HepG2 (cell line): ENCODE results near the gene PET100. TPM values are rescaled to one million over a fixed set of nuclear protein-coding genes. Genes with fewer than 3 reads are reported as not detected.

Experiments
- CSRNP1 ChIP-seq: sonication (generic); formaldehyde crosslinking; IDR thresholded peaks from 2 replicates; pipeline ENCODE4 v1.8.1; 2023; ENCODE audit warnings: mild to moderate bottlenecking, missing genetic modification reagents
- DBP ChIP-seq: sonication (generic); formaldehyde crosslinking; IDR thresholded peaks from 2 replicates; pipeline ENCODE4 v1.4.0; 2020; ENCODE audit warnings: missing genetic modification reagents; ENCODE audit errors: not compliant biosample characterization
- FOXO4 ChIP-seq: sonication (generic); formaldehyde crosslinking; conservative IDR thresholded peaks from 2 replicates; pipeline ENCODE4 v1.8.1; 2023; ENCODE audit warnings: missing genetic modification reagents
- GZF1 ChIP-seq: sonication (generic); formaldehyde crosslinking; IDR thresholded peaks from 2 replicates; pipeline ENCODE4 v1.5.1; 2020; ENCODE audit warnings: mild to moderate bottlenecking, missing genetic modification reagents
- KDM3A ChIP-seq: IDR thresholded peaks from 2 replicates; pipeline ENCODE4 v1.6.1; 2018; ENCODE audit warnings: low read depth, missing compliant biosample characterization
- MYC ChIP-seq: sonication (generic); formaldehyde crosslinking; IDR thresholded peaks from 2 replicates; pipeline ENCODE4 v1.9.0; 2021; ENCODE audit warnings: missing genetic modification reagents, borderline replicate concordance
- PHF5A ChIP-seq: IDR thresholded peaks from one replicate; pipeline ENCODE4 v1.6.1; 2018; ENCODE audit warnings: low read depth, missing genetic modification reagents; ENCODE audit not compliant: unreplicated experiment
- SP1 ChIP-seq, 2 experiments: fragments of 450-650 bp in 1 of 2; sonication (generic) in 1 of 2; formaldehyde crosslinking in 1 of 2; IDR thresholded peaks; 2 replicates each; pipeline versions ENCODE4 v1.4.0 to v1.6.1; 2016 to 2020; ENCODE audit warnings: missing genetic modification reagents in 1 of 2
- ZBED4 ChIP-seq: sonication (generic); formaldehyde crosslinking; IDR thresholded peaks from 2 replicates; pipeline ENCODE4 v1.4.0; 2020; ENCODE audit warnings: missing genetic modification reagents, borderline replicate concordance
- ZNF432 ChIP-seq: sonication (generic); formaldehyde crosslinking; IDR thresholded peaks from 2 replicates; pipeline ENCODE4 v1.5.0; 2020; ENCODE audit warnings: missing genetic modification reagents, mild to moderate bottlenecking, borderline replicate concordance
- ZNF550 ChIP-seq: sonication (generic); formaldehyde crosslinking; IDR thresholded peaks from 2 replicates; pipeline ENCODE4 v1.4.0; 2020; ENCODE audit warnings: mild to moderate bottlenecking, missing genetic modification reagents, borderline replicate concordance
- ZNF552 ChIP-seq: sonication (generic); formaldehyde crosslinking; IDR thresholded peaks from 2 replicates; pipeline ENCODE4 v1.9.0; 2022; ENCODE audit warnings: missing genetic modification reagents, mild to moderate bottlenecking, borderline replicate concordance
- ZNF644 ChIP-seq: IDR thresholded peaks from 2 replicates; pipeline ENCODE4 v1.6.1; 2016; ENCODE audit warnings: low read depth
- ZNF747 ChIP-seq: sonication (generic); formaldehyde crosslinking; IDR thresholded peaks from 2 replicates; pipeline ENCODE4 v1.8.1; 2023; ENCODE audit warnings: missing genetic modification reagents, mild to moderate bottlenecking, borderline replicate concordance
- ZNF816 ChIP-seq: sonication (generic); formaldehyde crosslinking; IDR thresholded peaks from 2 replicates; pipeline ENCODE4 v1.8.0; 2022; ENCODE audit warnings: missing genetic modification reagents, mild to moderate bottlenecking, borderline replicate concordance
- polyA plus RNA-seq, 8 experiments: library from polyadenylated mRNA; depleted of rRNA in 3 of 8; stranded (reverse) in 7 of 8; unstranded in 1 of 8; fragments of >200 nt; fragmentation: Illumina TruSeq in 4 of 8; extraction: Trizol in 4 of 8; gene quantifications; 2 replicates each; pipeline versions ENCODE4 v1.2.1 to v1.2.3, GENCODE V29; 2011 to 2016; ENCODE audit warnings: low read depth in 4 of 8, missing spikeins in 1 of 8, mixed read lengths in 1 of 8; ENCODE audit not compliant: insufficient read depth in 1 of 8
- total RNA-seq, 5 experiments: library from RNA; depleted of rRNA; stranded (reverse); fragments of >200 nt; fragmentation: Illumina TruSeq; extraction: Trizol; gene quantifications; 2 replicates each; pipeline ENCODE4 v1.2.3, GENCODE V29; 2016; ENCODE audit warnings: low read depth in 1 of 5
- TF ChIP-seq, protein P1 (sequence below): sonication (generic); formaldehyde crosslinking; IDR thresholded peaks from 2 replicates; pipeline ENCODE4 v1.4.0; 2020; ENCODE audit warnings: missing genetic modification reagents
- TF ChIP-seq, protein P2 (sequence below): conservative IDR thresholded peaks from 2 replicates; pipeline ENCODE4 v1.6.1; 2018; ENCODE audit warnings: missing genetic modification reagents

The PET100 gene
- total and polyA plus RNA-seq, 2 of the 13 experiments (the other 11 are each of a cell fraction or from before 2014, with no cell fraction given) = 22.3 to 66.5 TPM

DNA sequence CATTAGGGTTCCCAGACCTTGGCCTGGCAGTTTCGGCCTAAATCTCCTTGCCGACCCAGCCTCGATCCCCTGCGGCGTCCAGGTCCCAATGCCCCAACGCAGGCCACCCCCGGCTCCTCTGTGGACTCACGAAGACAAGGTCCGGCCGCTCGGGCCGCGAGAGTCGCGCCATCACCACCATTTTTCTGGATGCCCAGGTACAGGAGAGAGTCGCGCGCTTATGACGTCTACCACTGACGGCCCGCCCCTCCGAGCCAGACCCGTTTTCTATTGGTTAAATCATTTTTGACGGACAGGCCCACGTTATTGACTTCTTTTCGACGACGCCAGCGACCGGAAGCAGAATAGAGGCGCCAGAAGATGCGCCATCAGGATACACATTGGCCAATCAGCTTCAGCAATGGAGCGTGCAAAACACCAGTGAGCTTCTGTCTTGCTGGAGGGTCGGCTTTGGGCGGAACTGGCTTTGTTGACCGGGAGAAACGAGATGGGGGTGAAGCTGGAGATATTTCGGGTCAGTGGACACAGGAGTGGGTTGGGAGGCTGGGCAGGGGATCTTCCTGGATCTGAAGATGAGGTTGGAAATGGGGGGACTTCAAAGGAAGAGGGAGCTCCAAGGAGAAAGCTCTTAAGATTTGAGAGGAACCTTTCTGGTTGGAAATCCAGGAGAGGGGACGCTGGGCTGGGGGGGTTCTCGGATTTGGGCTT lies at the start of gene PET100, which contains the start of gene XAB2 (continued):
- TF ChIP-seq FOXO4 (0 out of 2 replicates have a peak, but pooled peaks have one; percentile 50), ZBED4 (CRISPR knock-in tag) (no peak), ZNF816 (CRISPR knock-in tag) (no peak), ZNF550 (no peak), ZNF432 (CRISPR knock-in tag) (no peak), CSRNP1 (CRISPR knock-in tag) (peak; percentile 27; the same call in 1 of the 2 replicates), PHF5A (CRISPR knock-in tag) (no peak), ZNF552 (CRISPR knock-in tag) (no peak), GZF1 (CRISPR knock-in tag) (no peak), MYC (0 out of 2 replicates have a peak, but pooled peaks have one; percentile 35), DBP (CRISPR knock-in tag) (peak; percentile 69), SP1 (IDR thresholded peaks at IDR 0.05) (no peak), SP1 (CRISPR knock-in tag; IDR thresholded peaks at IDR 0.05) (no peak; the same call in none of the 2 replicates), ZNF644 (no peak), KDM3A (CRISPR knock-in tag) (no peak), ZNF747 (CRISPR knock-in tag) (no peak)
- TF ChIP-seq, protein P1, sequence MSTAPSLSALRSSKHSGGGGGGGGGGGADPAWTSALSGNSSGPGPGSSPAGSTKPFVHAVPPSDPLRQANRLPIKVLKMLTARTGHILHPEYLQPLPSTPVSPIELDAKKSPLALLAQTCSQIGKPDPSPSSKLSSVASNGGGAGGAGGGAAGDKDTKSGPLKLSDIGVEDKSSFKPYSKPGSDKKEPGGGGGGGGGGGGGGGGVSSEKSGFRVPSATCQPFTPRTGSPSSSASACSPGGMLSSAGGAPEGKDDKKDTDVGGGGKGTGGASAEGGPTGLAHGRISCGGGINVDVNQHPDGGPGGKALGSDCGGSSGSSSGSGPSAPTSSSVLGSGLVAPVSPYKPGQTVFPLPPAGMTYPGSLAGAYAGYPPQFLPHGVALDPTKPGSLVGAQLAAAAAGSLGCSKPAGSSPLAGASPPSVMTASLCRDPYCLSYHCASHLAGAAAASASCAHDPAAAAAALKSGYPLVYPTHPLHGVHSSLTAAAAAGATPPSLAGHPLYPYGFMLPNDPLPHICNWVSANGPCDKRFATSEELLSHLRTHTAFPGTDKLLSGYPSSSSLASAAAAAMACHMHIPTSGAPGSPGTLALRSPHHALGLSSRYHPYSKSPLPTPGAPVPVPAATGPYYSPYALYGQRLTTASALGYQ (CRISPR knock-in tag) = peak; percentile 37; the same call in 1 of the 2 replicates
- TF ChIP-seq, protein P2, sequence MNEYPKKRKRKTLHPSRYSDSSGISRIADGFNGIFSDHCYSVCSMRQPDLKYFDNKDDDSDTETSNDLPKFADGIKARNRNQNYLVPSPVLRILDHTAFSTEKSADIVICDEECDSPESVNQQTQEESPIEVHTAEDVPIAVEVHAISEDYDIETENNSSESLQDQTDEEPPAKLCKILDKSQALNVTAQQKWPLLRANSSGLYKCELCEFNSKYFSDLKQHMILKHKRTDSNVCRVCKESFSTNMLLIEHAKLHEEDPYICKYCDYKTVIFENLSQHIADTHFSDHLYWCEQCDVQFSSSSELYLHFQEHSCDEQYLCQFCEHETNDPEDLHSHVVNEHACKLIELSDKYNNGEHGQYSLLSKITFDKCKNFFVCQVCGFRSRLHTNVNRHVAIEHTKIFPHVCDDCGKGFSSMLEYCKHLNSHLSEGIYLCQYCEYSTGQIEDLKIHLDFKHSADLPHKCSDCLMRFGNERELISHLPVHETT (CRISPR knock-in tag) = no peak
